GM06990 (cell line): Measurements from ENCODE around the gene ARMH4.

ENCODE experiments used
- DNase-seq: peaks from one replicate; pipeline ENCODE4 v3.0.0-alpha.2; 2011; ENCODE audit not compliant: insufficient read length; ENCODE audit errors: extremely low read depth
- H3K27me3 ChIP-seq: replicated peaks from 2 replicates; pipeline ENCODE4 v1.6.0; 2011; ENCODE audit warnings: low read length; ENCODE audit not compliant: control insufficient read depth, insufficient read depth
- H3K36me3 ChIP-seq: 2 replicates; pipeline ENCODE4 v1.5.1; 2011; ENCODE audit warnings: low read length; ENCODE audit not compliant: control insufficient read depth, insufficient read depth
- H3K4me3 ChIP-seq: replicated peaks from 2 replicates; pipeline ENCODE4 v1.5.1; 2011; ENCODE audit warnings: low read depth, mild to moderate bottlenecking, control low read depth, low read length
- CTCF ChIP-seq: IDR thresholded peaks from 2 replicates; pipeline ENCODE4 v1.5.1; 2011; ENCODE audit warnings: low read length, control low read depth, mild to moderate bottlenecking, inconsistent platforms; ENCODE audit not compliant: insufficient read depth, poor library complexity, severe bottlenecking

The ARMH4 gene

GRCh38 chr14:58096731-58097130 lies 55.3 kb downstream of the ARMH4 start:
- Histone ChIP-seq H3K36me3 (no peaks in the 10 kb centered on the region), H3K27me3 (no peaks in the 10 kb centered on the region), H3K4me3 (no peak overlapping the region)
- TF ChIP-seq CTCF = no peak
- DNase-seq = no peak

GRCh38 chr14:58091883-58092630 lies 60.0 kb downstream of the ARMH4 start:
- no peaks in the 10 kb centered on the region for H3K27me3 ChIP-seq
- H3K4me3 ChIP-seq = no peak overlapping the region
- no peak for TF ChIP-seq CTCF
- H3K36me3 ChIP-seq = no peaks in the 10 kb centered on the region
- DNase-seq = no peak

GRCh38 chr14:58089612-58090011 lies 62.4 kb downstream of the ARMH4 start:
- no peak for TF ChIP-seq CTCF
- H3K36me3 ChIP-seq = no peaks in the 10 kb centered on the region
- no peak overlapping the region for H3K4me3 ChIP-seq
- DNase-seq = no peak
- H3K27me3 ChIP-seq = no peaks in the 10 kb centered on the region

GRCh38 chr14:58088961-58089360 lies 63.1 kb downstream of the ARMH4 start:
- Histone ChIP-seq H3K4me3 (no peak overlapping the region), H3K27me3 (no peaks in the 10 kb centered on the region), H3K36me3 (no peaks in the 10 kb centered on the region)
- DNase-seq = no peak
- no peak for TF ChIP-seq CTCF

- H3K4me3 ChIP-seq = no peak overlapping the region
- DNase-seq = no peak
- H3K36me3 ChIP-seq = no peaks in the 10 kb centered on the region
- no peak for TF ChIP-seq CTCF
- H3K27me3 ChIP-seq = no peaks in the 10 kb centered on the region
Measured at GRCh38 chr14:58085877-58086276, 66.1 kb downstream of the ARMH4 start.
